Posterior cingulate gyrus (tissue), 11 donors: ENCODE results near the gene SOX4.

Source experiments
- DNase-seq, 10 donors: peaks; one replicate each; pipeline versions ENCODE4 v3.0.0 to v3.0.0-alpha.2; 2020 to 2021; ENCODE audit warnings: mixed read lengths in 3 of 10
- intact Hi-C: fragments of 100-400 bp; cut with DNase I; formaldehyde crosslinking; loops from one replicate; pipeline ENCODE4 v1.15.1; 2023

Gene SOX4

DNA sequence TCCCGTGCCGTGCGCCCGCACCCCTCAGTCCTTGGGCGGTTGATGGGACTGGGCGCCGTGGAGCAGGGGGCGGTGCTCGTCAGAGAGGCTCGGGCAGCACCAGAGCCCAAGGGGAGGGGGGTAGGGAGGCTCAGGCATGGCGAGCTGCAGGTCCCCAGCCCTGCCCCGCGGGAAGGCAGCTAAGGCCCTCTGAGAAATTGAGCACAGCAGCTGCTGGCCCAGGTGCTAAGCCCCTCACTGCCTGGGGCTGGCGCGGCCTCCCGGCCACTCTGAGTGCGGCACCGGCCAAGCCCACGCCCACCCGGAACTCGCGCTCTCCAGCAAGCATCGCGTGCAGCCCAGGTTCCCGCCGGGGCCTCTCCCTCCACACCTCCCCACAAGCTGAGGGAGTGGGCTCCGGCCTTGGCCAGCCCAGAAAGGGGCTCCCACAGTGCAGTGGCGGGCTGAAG lies 16.4 kb downstream of the SOX4 start:
- peak in 2 of 10 donors; percentile 50 to 83 for DNase-seq
- intact Hi-C loops, result no loop called here

DNA sequence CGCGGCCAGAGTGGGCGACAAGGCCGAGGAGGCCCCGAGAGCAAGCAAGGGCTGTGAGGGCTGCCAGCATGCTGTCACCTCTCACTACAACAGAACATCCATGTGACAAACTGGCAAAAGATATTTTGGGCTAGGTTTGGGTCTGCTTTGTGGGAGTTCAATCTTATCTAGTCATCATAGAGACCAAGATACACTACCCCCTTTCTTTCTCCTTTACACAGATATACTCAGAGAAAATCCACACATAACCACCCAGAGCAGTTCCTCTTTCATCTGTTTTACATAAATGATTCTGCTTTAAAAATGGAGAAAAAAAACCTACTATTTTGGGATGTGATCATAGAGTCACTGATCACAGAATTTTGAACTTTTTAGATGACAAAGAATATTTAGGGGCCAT lies 16.8 kb downstream of the SOX4 start:
- intact Hi-C loops, result no loop called here
- DNase-seq, result no peak

DNA sequence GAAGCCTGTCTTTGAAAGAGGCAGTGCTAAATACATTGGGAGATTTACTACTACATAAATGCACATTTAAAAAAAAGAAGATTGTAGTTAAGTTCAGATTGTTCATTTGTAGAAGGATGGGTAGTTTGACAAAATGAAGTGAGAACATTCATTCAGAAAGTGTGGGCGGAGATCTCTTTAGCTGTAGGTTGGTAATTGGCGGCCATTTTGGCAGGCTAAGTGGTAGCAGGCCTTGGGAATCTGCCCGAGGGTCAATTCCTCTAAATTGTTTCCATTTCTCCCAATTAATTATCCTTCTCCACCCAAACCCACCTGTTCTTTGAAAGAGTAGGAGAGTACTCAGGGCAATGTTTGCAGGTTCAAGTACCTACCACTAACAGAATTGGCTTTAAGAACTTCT lies 17.9 kb downstream of the SOX4 start:
- no peak for DNase-seq
- intact Hi-C loops, result no loop called here

DNA sequence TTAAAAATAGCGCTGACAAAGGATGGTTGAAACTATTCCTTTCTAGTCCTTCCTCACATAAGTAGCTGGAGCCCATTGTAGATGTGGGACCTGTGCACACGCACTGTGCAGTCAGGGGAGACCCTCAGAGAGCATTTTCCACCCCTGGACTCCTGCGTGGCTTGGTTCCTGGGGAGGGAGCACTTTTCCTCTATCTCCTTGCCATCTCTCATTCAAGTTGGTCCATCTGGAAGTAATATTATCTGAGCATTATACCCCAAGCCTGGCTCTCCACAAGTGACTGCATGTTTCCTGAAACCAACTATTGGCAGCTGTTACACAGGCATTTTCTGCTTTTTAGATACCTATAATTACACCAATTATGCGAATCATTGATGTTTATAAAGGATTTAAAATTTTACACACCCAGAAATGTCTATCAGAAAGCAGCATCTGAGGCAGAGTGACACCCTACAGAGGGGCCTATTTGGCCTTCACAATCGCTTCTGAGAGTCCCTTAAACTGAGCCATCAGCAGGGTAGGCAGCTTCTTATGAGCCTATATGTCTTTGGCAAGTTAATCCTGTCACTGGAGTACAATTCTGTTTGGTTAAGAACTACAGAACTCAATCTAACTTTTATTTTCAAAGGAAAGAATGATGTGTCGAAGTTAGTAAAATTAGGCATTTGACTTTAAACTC lies 18.7 kb downstream of the SOX4 start:
- intact Hi-C loops, result no loop called here

DNA sequence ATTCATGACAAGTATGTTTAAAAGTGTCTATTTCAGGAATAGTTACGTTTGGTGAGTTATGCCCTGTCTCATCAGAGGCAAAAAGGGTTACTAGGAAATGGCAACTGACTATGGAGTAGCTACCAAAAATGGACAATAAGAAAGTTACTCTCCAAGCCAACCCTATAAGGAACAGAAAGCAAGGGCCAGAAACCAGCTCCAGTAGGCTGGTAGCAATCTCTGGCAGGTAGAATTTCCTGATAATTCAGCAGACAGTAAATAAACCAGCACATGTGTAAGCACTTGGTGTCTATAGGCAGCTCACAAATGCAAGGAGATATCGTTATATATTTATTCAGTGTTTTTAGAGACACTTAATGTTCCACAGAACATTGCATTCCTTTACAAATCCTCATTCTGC lies 20.3 kb downstream of the SOX4 start:
- intact Hi-C loops, result no loop called here
- no peak for DNase-seq

More for the DNA sequence above, 18.7 kb downstream of the SOX4 start:
- no peak for DNase-seq

DNA sequence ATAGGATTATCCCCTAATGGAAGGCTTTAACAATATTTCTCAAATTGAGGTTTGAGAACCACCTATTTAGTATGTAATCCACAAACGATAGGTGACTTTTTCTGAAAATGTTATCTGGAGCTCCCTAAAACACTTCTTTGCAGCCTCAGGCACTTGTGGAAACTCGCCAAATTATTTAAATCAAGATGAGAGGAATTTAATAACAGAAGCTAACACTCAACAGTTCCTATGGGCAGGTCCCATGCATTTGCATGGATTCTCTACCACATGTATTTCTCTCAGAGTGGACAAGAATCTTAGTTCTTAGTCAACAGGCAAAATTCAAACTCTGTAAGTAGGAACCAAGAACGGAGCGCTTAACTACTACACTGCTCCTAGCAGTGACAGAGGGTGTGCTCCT lies 20.7 kb downstream of the SOX4 start:
- DNase-seq, result no peak
- intact Hi-C loops, result no loop called here

DNA sequence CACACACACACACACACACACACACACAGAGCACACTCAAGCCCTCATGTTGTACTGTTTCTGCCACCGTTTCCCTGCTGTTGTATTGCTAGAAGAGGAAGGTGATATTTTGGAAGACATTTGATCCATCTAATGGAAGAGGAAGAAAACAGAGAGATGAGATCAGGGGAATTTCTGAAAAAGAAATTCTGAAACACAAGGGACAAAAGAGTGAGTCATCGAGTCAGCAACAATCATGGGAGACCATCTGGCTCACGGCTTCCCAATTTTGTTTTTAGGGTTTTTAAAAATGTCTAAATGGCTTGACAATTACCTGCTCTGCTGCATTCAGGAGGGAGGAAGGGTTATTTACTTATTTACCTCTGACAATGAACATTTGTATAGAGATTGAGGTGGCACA lies 22.0 kb downstream of the SOX4 start:
- DNase-seq, result no peak
- intact Hi-C loops, result no loop called here

DNA sequence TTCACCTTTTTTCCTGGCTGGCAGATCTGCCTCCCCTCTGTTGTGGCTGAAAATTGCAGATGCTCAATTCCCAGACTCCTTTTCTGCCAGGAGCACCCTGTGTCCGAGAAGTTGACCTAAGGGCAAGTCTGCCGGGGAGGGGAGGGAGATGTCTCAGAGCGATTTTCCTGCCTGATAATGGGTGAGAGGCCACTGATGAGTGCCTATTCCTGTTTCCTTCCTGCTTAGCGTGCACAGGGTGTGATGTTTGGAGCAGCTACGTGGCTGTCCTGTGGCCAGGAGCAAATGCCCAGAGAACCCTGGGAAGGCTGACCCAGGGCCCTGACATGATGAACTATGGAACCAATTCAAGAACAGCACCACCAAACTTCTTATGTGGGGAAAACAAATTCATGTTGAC lies 22.5 kb downstream of the SOX4 start:
- intact Hi-C loops, result no loop called here
- DNase-seq, result no peak

DNA sequence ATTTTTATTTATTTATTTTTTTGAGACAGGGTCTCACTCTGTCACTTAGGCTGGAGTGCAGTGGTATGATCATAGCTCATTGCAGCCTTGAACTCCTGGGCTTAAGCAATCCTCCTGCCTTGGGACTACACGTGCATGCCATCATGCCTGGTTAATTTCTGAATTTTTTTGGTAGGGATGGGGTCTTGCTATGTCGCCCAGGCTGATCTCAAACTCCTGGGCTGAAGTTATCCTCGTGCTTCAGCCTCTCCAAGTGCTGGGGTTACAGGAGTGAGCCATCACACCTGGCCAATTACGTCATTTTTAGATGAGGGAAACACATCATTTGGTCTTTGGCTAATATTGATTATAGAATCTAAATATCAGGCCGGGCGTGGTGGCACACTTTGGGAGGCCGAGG lies 32.1 kb downstream of the SOX4 start:
- intact Hi-C loops, result no loop called here
- DNase-seq, result no peak

DNA sequence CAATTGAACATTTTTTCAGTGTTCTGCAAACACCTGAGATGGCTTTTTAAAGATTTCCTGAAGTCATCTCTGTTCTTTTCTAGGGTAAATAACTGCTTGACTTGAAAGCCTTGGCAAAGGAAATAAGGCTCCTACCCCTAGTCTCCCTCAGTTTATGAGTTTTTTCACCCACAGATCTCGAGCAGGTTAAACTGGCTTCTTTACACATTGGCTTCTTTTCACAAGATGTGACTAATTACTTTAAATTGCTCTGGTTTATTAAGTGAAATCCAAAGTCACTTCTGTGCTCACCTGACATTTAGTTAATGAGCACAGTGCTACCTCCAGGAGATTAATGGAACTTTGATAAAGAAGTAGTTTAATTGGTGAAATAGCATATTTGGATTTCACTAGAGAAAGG lies 33.2 kb downstream of the SOX4 start:
- intact Hi-C loops, result no loop called here
- no peak for DNase-seq

DNA sequence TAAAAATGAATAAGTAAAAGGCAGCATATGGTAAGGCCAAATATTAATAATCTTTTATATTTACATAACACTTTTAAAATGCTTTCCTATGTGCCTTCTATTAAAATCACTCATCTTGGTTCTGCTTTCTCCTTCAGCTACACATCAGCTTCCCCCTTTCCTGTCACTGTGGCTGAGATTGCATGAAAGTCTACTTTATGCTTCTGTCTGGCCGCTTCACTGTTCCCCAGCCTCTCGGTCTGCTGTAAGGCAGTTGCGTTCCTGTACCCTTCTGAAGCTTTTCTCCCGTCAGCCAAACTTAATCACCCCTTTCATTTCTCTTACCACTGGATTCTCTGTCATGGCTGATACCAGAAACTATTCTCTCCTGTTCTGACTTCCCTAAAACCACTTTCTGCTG lies 34.6 kb downstream of the SOX4 start:
- intact Hi-C loops, result no loop called here
- DNase-seq, result no peak

DNA sequence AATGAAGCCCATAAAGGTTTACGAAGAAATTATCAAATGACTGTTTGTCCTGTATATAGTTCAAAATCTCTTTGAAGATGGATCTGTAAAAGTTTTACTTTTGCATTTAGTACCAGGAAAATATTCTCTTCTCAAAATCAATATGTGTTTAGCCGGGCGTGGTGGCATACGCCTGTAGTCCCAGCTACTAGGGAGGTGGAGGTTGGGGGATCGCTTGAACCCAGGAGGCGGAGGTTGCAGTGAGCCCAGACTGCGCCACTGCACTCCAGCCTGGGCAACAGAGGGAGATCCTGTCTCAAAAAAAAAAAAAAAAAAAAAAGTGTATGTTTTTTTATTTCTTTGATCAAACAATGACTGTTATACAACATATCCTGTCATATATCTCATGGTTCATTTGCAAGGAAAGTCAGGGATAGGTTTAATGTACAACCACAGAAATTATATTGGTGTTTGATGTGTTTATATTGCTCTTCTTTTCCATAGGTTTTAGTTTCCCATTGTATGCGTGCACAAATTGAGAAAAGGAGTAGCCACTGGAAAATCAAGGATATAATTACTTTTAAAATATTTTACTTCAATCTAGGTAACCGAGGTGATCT lies 40.1 kb downstream of the SOX4 start:
- no peak for DNase-seq
- intact Hi-C loops, result no loop called here

DNA sequence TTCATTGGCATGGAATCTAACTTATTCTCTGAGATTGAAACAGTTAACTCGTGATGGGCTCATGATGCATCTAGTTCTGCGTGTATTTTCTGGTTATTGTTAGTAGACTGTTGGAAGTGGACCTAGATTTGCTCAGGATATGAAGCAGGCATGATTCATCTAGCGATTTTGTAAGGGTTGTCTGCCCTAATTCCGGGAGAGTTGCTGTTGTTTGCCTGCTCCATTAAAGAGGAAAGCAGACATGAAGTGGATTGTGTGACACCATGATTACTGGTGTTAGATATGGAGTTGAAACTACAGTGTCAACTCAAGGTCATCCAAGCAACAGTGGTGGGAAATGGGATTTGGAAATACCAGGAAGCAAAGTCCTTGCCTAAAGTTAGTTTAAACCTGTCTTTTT lies 41.0 kb downstream of the SOX4 start:
- DNase-seq, result no peak
- intact Hi-C loops, result no loop called here

DNA sequence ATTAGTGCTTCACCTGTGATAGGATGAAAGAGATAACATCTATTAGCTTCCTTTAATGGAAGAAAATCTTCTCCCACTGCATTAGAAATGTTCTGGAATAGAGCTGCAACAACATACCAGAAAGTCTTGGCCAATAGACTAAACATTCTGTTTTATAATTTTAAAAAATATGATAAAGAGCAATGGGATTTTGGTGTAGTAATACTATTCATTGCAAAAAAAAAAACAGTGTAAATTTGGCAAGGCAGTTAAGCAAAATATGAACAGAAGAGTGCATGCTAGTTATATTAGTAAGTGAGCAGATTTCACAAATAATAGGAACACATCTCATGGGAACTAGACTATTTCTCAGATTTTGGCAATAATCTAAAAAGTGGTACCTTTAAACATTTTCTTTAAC lies 43.3 kb downstream of the SOX4 start:
- no peak for DNase-seq
- intact Hi-C loops, result no loop called here

DNA sequence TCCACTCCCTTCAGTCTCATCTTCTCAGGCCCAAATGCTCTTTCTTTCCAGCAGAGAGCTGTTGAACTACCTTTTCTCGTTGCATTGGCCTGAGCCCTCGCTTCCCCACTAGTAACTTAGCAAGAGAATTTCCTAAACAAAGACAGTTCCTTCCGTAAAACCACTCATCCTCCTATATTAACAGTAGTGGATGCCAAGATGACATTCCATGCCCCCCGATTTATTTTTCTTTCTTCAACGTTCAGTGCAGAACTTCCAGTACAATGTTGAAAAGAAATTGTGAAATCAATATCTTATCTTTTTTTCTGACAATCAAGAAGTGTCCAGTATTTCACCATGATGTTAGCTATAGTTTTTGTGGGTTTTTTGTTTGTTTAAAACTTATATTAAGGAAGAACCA lies 45.8 kb downstream of the SOX4 start:
- DNase-seq, result no peak
- intact Hi-C loops, result no loop called here
